Activated T-helper 1 cell treated with anti-CD3 and anti-CD28 coated beads, Interleukin-12 subunit alpha, Interleukin-12 subunit beta, Interleukin-2, Interleukin-4 antibody, amounts not matched to agents 30 ng/mL and 10 ng/mL and 1 ng/mL, durations not matched to agents 14 hours and 24 hours and 36 hours (primary cell): ENCODE results near the gene USP40. TPM values are rescaled to one million over a fixed set of nuclear protein-coding genes. Genes with fewer than 3 reads are reported as not detected.

Experiments
- DNase-seq: peaks from one replicate; pipeline ENCODE4 v3.0.0; 2021; ENCODE audit warnings: low spot score
- H3K27ac Mint-ChIP-seq: one replicate; pipeline ENCODE4 v1.8.0; 2021; ENCODE audit warnings: mild to moderate bottlenecking, mixed read lengths
- H3K27me3 Mint-ChIP-seq: one replicate; pipeline ENCODE4 v1.8.0; 2022; ENCODE audit warnings: mild to moderate bottlenecking, moderate library complexity, mixed read lengths; ENCODE audit not compliant: insufficient read depth
- H3K36me3 Mint-ChIP-seq: one replicate; pipeline ENCODE4 v1.8.0; 2021; ENCODE audit warnings: low read depth, mixed read lengths
- H3K4me1 Mint-ChIP-seq: one replicate; pipeline ENCODE4 v1.8.0; 2021; ENCODE audit warnings: low read depth, mixed read lengths
- H3K4me3 Mint-ChIP-seq: one replicate; pipeline ENCODE4 v1.8.0; 2021; ENCODE audit warnings: mild to moderate bottlenecking, moderate library complexity, mixed read lengths
- H3K9me3 Mint-ChIP-seq: one replicate; pipeline ENCODE4 v1.8.0; 2021; ENCODE audit warnings: mixed read lengths
- intact Hi-C: fragments of 100-400 bp; cut with micrococcal nuclease; formaldehyde crosslinking; loops from one replicate; pipeline ENCODE4 v1.15.1; 2024
- total RNA-seq: library from RNA; stranded (reverse); gene quantifications from 2 replicates; pipeline ENCODE4 v1.2.3, GENCODE V29; 2022

Gene USP40
- total RNA-seq, 1 donor from 2014 or later = 10.1 TPM

GRCh38 chr2:233446121-233446520, 120.5 kb downstream of the USP40 start:
- H3K27me3 Mint-ChIP-seq = no peaks in the 10 kb centered on the region
- DNase-seq = no peak
- H3K4me1 Mint-ChIP-seq = peaks cover 17% of the 10 kb centered on the region
- peaks cover 30% of the 10 kb centered on the region for H3K36me3 Mint-ChIP-seq
- H3K27ac Mint-ChIP-seq = no peak overlapping the region
- H3K4me3 Mint-ChIP-seq = no peak overlapping the region
- intact Hi-C loops = no loop called here
- H3K9me3 Mint-ChIP-seq = no peaks in the 10 kb centered on the region

DNA sequence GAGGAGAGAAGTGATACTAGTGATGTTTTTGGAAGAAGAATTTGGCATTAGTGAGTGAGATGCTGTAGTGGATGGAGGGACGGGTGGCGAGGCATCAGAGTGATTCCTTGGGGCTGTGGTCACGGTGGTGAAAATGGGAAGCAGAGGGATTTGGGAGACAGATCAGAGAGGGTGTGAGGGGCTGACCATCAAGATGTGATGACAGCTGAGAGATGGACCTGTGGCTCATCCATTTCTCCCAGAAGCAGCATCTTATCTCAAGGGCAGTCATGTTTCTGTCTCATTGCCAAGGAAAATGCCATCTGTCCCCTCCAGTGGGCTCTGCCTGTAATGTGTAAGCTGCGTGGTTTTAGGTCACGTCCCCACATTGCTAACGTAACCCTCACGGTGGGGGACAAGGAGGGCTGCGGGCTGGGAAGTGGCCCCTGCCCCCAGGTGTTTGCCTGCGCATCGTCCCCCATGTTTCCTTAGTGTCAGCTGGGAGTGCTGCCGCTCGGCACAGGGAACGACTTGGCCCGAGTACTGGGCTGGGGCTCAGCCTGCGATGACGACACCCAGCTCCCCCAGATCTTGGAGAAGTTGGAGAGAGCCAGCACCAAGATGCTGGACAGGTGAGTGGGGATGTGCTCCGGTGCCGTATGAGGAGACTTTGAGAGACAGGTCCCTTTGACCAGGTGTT, 121.3 kb downstream of the USP40 start:
- intact Hi-C loops = no loop called here
- H3K36me3 Mint-ChIP-seq = peaks cover 33% of the 10 kb centered on the region
- H3K27ac Mint-ChIP-seq = no peak overlapping the region

GRCh38 chr2:233444501-233444900, 122.1 kb downstream of the USP40 start:
- H3K36me3 Mint-ChIP-seq = peaks cover 35% of the 10 kb centered on the region
- intact Hi-C loops = loop anchor here (5.0 kb wide), 2 partner anchors 192 to 837 kb away; partner anchors contain the start of gene ATG16L1
- H3K9me3 Mint-ChIP-seq = no peaks in the 10 kb centered on the region
- DNase-seq = no peak
- no peak overlapping the region for H3K4me3 Mint-ChIP-seq
- no peak overlapping the region for H3K27ac Mint-ChIP-seq
- H3K27me3 Mint-ChIP-seq = no peaks in the 10 kb centered on the region
- H3K4me1 Mint-ChIP-seq = peaks cover 21% of the 10 kb centered on the region

More for the DNA sequence above, 121.3 kb downstream of the USP40 start:
- no peak for DNase-seq
- peaks cover 21% of the 10 kb centered on the region for H3K4me1 Mint-ChIP-seq
- no peaks in the 10 kb centered on the region for H3K27me3 Mint-ChIP-seq
- H3K9me3 Mint-ChIP-seq = no peaks in the 10 kb centered on the region
- no peak overlapping the region for H3K4me3 Mint-ChIP-seq

DNA sequence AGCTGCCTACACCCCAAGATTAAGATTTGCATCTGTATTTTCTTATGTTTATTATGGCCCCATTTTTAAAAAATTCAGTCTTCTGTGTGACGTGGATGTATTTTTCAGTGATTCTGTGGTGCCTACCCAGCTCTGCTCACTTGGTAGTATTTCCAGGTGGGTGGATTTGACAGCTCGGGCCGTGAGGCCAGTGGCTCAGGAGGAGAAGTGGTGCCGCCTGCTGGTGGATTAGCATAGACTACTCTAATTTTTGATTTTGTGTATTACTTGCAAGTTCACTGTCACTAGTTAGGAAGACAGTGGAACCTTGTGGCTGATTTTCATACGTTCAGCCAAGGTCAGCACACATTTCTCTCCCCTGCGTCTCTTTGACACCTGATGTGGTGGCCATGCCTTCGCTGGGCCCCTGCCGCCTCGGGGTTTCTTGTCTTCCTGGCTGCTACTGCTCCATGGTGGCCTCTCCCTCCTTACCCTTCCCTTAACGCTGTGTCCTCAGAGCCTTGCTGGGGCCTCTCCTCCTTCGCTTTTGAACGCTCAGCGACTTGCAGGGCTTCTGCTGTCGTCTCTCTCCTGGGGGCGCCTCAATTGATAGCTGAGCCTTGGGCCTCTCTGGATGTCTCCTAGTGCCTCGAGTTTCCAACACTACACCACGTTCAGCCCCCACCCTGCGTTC, 122.9 kb downstream of the USP40 start:
- H3K4me3 Mint-ChIP-seq = no peak overlapping the region
- H3K4me1 Mint-ChIP-seq = peaks cover 21% of the 10 kb centered on the region
- H3K27me3 Mint-ChIP-seq = no peaks in the 10 kb centered on the region
- intact Hi-C loops = loop anchor here (1.0 to 5.0 kb wide), 6 partner anchors 39 to 836 kb away; partner anchors contain the start of genes ATG16L1 and DGKD
- peaks cover 33% of the 10 kb centered on the region for H3K36me3 Mint-ChIP-seq
- H3K27ac Mint-ChIP-seq = peak overlapping the region; percentile 56
- peak; percentile 67 for DNase-seq
- H3K9me3 Mint-ChIP-seq = no peaks in the 10 kb centered on the region

GRCh38 chr2:233442028-233442310, 124.6 kb downstream of the USP40 start:
- no peak for DNase-seq
- Mint-ChIP-seq H3K9me3 (no peaks in the 10 kb centered on the region), H3K36me3 (peaks cover 28% of the 10 kb centered on the region), H3K27ac (no peak overlapping the region), H3K27me3 (no peaks in the 10 kb centered on the region), H3K4me3 (no peak overlapping the region), H3K4me1 (peaks cover 17% of the 10 kb centered on the region)
- intact Hi-C loops = loop anchor here (2.0 to 5.0 kb wide), 3 partner anchors 173 to 835 kb away; partner anchors contain the start of gene ATG16L1

- Mint-ChIP-seq H3K4me1 (peaks cover 17% of the 10 kb centered on the region), H3K27me3 (no peaks in the 10 kb centered on the region), H3K36me3 (peaks cover 32% of the 10 kb centered on the region), H3K9me3 (no peaks in the 10 kb centered on the region), H3K4me3 (no peak overlapping the region), H3K27ac (no peak overlapping the region)
- intact Hi-C loops = loop anchor here (2.0 to 5.0 kb wide), 3 partner anchors 173 to 834 kb away; partner anchors contain the start of gene ATG16L1
- DNase-seq = no peak
Observed at GRCh38 chr2:233441161-233442027, 125.2 kb downstream of the USP40 start.

GRCh38 chr2:233440714-233441113, 125.9 kb downstream of the USP40 start:
- Mint-ChIP-seq H3K4me3 (no peak overlapping the region), H3K36me3 (peaks cover 29% of the 10 kb centered on the region), H3K4me1 (peaks cover 17% of the 10 kb centered on the region), H3K27me3 (no peaks in the 10 kb centered on the region), H3K27ac (no peak overlapping the region), H3K9me3 (no peaks in the 10 kb centered on the region)
- no peak for DNase-seq
- intact Hi-C loops = loop anchor here (5.0 kb wide), 2 partner anchors 188 to 833 kb away; partner anchors contain the start of gene ATG16L1

DNA sequence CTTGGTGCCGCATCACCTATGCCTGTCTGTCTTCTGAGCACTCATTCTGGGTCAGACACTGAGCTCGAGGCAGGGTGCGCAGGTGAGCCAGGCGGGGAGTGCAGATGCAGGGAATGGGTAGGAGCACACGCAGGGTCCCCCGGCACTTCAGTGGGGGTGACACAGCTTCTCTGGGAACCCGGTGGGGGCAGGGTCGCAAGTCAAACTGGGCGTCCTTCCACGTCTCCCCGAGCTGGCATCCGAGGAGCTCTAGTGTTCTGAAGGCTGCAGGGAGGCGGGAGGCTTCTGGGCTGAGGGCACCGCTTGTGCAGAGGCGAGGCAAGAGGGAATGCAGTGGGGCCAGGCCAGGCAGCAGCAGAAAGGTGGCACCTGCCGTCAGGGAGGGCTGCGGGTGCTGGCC, 126.3 kb downstream of the USP40 start:
- peaks cover 29% of the 10 kb centered on the region for H3K36me3 Mint-ChIP-seq
- H3K27ac Mint-ChIP-seq = no peak overlapping the region
- intact Hi-C loops = loop anchor here (5.0 kb wide), 2 partner anchors 188 to 833 kb away; partner anchors contain the start of gene ATG16L1

GRCh38 chr2:233439191-233439590, 127.4 kb downstream of the USP40 start:
- Mint-ChIP-seq H3K4me1 (peaks cover 17% of the 10 kb centered on the region), H3K9me3 (no peaks in the 10 kb centered on the region), H3K36me3 (peaks cover 21% of the 10 kb centered on the region), H3K4me3 (no peak overlapping the region), H3K27ac (no peak overlapping the region), H3K27me3 (no peaks in the 10 kb centered on the region)
- no peak for DNase-seq
- intact Hi-C loops = no loop called here

More for the DNA sequence above, 126.3 kb downstream of the USP40 start:
- Mint-ChIP-seq H3K4me1 (peaks cover 17% of the 10 kb centered on the region), H3K4me3 (no peak overlapping the region), H3K9me3 (no peaks in the 10 kb centered on the region), H3K27me3 (no peaks in the 10 kb centered on the region)
- no peak for DNase-seq

GRCh38 chr2:233438573-233439147, 127.9 kb downstream of the USP40 start:
- H3K4me1 Mint-ChIP-seq = peaks cover 12% of the 10 kb centered on the region
- peaks cover 21% of the 10 kb centered on the region for H3K36me3 Mint-ChIP-seq
- no peak overlapping the region for H3K4me3 Mint-ChIP-seq
- no peaks in the 10 kb centered on the region for H3K27me3 Mint-ChIP-seq
- intact Hi-C loops = no loop called here
- no peaks in the 10 kb centered on the region for H3K9me3 Mint-ChIP-seq
- no peak overlapping the region for H3K27ac Mint-ChIP-seq
- no peak for DNase-seq

- intact Hi-C loops = no loop called here
- no peaks in the 10 kb centered on the region for H3K9me3 Mint-ChIP-seq
- H3K36me3 Mint-ChIP-seq = peaks cover 16% of the 10 kb centered on the region
- no peak overlapping the region for H3K4me3 Mint-ChIP-seq
- H3K27me3 Mint-ChIP-seq = no peaks in the 10 kb centered on the region
- H3K27ac Mint-ChIP-seq = no peak overlapping the region
- H3K4me1 Mint-ChIP-seq = peaks cover 4% of the 10 kb centered on the region
- no peak for DNase-seq
Observed at GRCh38 chr2:233437439-233437955, 129.1 kb downstream of the USP40 start.

- Mint-ChIP-seq H3K27ac (no peak overlapping the region), H3K4me1 (peaks cover 4% of the 10 kb centered on the region), H3K27me3 (no peaks in the 10 kb centered on the region), H3K4me3 (no peak overlapping the region), H3K9me3 (no peaks in the 10 kb centered on the region), H3K36me3 (peaks cover 16% of the 10 kb centered on the region)
- DNase-seq = no peak
- intact Hi-C loops = no loop called here
Observed at GRCh38 chr2:233436691-233437438, 129.7 kb downstream of the USP40 start.
